BLaER1 treated with 17β-estradiol and CSF1 and Interleukin-3, amounts not matched to agents 10 nM and 100 nM (cell line): Measurements from ENCODE around the gene SERPINH1.

Experiments used
- H3K27ac ChIP-seq, 11 experiments: shearing (Covaris generic); formaldehyde crosslinking; 2 replicates each; pipeline ENCODE4 v1.8.1; 2022
- H3K27me3 ChIP-seq, 11 experiments: shearing (Covaris generic); formaldehyde crosslinking; 2 replicates each; pipeline ENCODE4 v1.8.1; 2022
- H3K36me3 ChIP-seq, 11 experiments: shearing (Covaris generic); formaldehyde crosslinking; 2 replicates each; pipeline ENCODE4 v1.8.1; 2022
- H3K4me1 ChIP-seq, 10 experiments: shearing (Covaris generic); formaldehyde crosslinking; 2 replicates each; pipeline ENCODE4 v1.8.1; 2022
- H3K4me2 ChIP-seq, 11 experiments: shearing (Covaris generic); formaldehyde crosslinking; 2 replicates each; pipeline ENCODE4 v1.8.1; 2022
- H3K4me3 ChIP-seq, 10 experiments: shearing (Covaris generic); formaldehyde crosslinking; 2 replicates each; pipeline ENCODE4 v1.8.1; 2022
- H3K9ac ChIP-seq, 11 experiments: shearing (Covaris generic); formaldehyde crosslinking; 2 replicates each; pipeline ENCODE4 v1.8.1; 2022
- H3K9me3 ChIP-seq, 11 experiments: shearing (Covaris generic); formaldehyde crosslinking; replicated peaks in 1 of 11; 2 replicates each; pipeline ENCODE4 v1.8.1; 2022
- H4K20me1 ChIP-seq, 11 experiments: shearing (Covaris generic); formaldehyde crosslinking; 2 replicates each; pipeline ENCODE4 v1.8.1; 2022
- Cebpa-rat ChIP-seq, 11 experiments: shearing (Covaris generic); IDR thresholded peaks; 2 replicates each; pipeline ENCODE4 v1.8.1; 2022

Gene SERPINH1

GRCh38 chr11:75547617-75548058 is 14.4 kb upstream of the SERPINH1 start:
- TF ChIP-seq Cebpa-rat (IDR thresholded peaks at IDR 0.05), result no peak
- Histone ChIP-seq H3K4me2 (no peak overlapping the region; a peak in 1 of 22 replicates), H3K27me3 (no peaks in the 10 kb centered on the region), H3K27ac (no peak overlapping the region), H3K9me3 (peaks cover 0 to 7% (median 0%) of the 10 kb centered on the region in 11 experiments; a peak in 2 of 22 replicates), H3K4me1 (peaks cover 6 to 23% (median 18%) of the 10 kb centered on the region in 10 experiments; a peak in 19 of 20 replicates), H3K4me3 (no peak overlapping the region), H3K36me3 (no peaks in the 10 kb centered on the region), H4K20me1 (no peaks in the 10 kb centered on the region), H3K9ac (0 out of 22 replicates have a peak overlapping the region, but pooled peaks of 1 of the 11 experiments have one; percentile 32)

GRCh38 chr11:75548595-75549272 is 13.3 kb upstream of the SERPINH1 start:
- TF ChIP-seq Cebpa-rat (IDR thresholded peaks at IDR 0.05), result no peak
- H3K27me3 ChIP-seq, result no peaks in the 10 kb centered on the region
- peaks cover 6 to 29% (median 20%) of the 10 kb centered on the region in 10 experiments; a peak in 19 of 20 replicates for H3K4me1 ChIP-seq
- no peak overlapping the region for H3K4me3 ChIP-seq
- peaks cover 0 to 7% (median 0%) of the 10 kb centered on the region in 11 experiments; a peak in 2 of 22 replicates for H3K9me3 ChIP-seq
- H3K9ac ChIP-seq, result no peak overlapping the region
- H4K20me1 ChIP-seq, result no peaks in the 10 kb centered on the region
- H3K4me2 ChIP-seq, result no peak overlapping the region
- H3K27ac ChIP-seq, result no peak overlapping the region
- H3K36me3 ChIP-seq, result no peaks in the 10 kb centered on the region

GRCh38 chr11:75549370-75549958 is 12.6 kb upstream of the SERPINH1 start:
- no peaks in the 10 kb centered on the region for H3K27me3 ChIP-seq
- no peaks in the 10 kb centered on the region for H4K20me1 ChIP-seq
- peak overlapping the region in 4 of 11 experiments; percentile 3 to 59 (median 39); a peak in 2 of 22 replicates for H3K4me2 ChIP-seq
- no peak for TF ChIP-seq Cebpa-rat (IDR thresholded peaks at IDR 0.05)
- H3K4me1 ChIP-seq, result peaks cover 11 to 36% (median 27%) of the 10 kb centered on the region in 10 experiments
- no peaks in the 10 kb centered on the region for H3K36me3 ChIP-seq
- H3K27ac ChIP-seq, result no peak overlapping the region
- H3K9ac ChIP-seq, result no peak overlapping the region
- peaks cover 0 to 7% (median 0%) of the 10 kb centered on the region in 11 experiments; a peak in 2 of 22 replicates for H3K9me3 ChIP-seq
- no peak overlapping the region for H3K4me3 ChIP-seq

- Histone ChIP-seq H3K27me3 (no peaks in the 10 kb centered on the region), H3K9me3 (peaks cover 0 to 7% (median 0%) of the 10 kb centered on the region in 11 experiments; a peak in 2 of 22 replicates), H3K9ac (no peak overlapping the region), H3K36me3 (no peaks in the 10 kb centered on the region), H3K4me1 (peaks cover 15 to 45% (median 30%) of the 10 kb centered on the region in 10 experiments), H4K20me1 (no peaks in the 10 kb centered on the region), H3K4me3 (no peak overlapping the region), H3K4me2 (no peak overlapping the region), H3K27ac (peak overlapping the region in 1 of 11 experiments; percentile 71; a peak in 1 of 22 replicates)
- no peak for TF ChIP-seq Cebpa-rat (IDR thresholded peaks at IDR 0.05)
These were observed 8.9 kb upstream of the SERPINH1 start for GRCh38 chr11:75553182-75553581.

GRCh38 chr11:75553889-75554257 is 8.2 kb upstream of the SERPINH1 start:
- Histone ChIP-seq H3K4me3 (no peak overlapping the region), H3K27ac (peak overlapping the region in 7 of 11 experiments; percentile 23 to 71 (median 59); a peak in 10 of 22 replicates), H3K9ac (peak overlapping the region in 6 of 11 experiments; percentile 6 to 66 (median 49); a peak in 8 of 22 replicates), H4K20me1 (no peaks in the 10 kb centered on the region), H3K36me3 (no peaks in the 10 kb centered on the region), H3K4me1 (peaks cover 15 to 45% (median 30%) of the 10 kb centered on the region in 10 experiments), H3K27me3 (no peaks in the 10 kb centered on the region), H3K9me3 (peaks cover 0 to 6% (median 0%) of the 10 kb centered on the region in 11 experiments; a peak in 2 of 22 replicates), H3K4me2 (peak overlapping the region; percentile 23 to 74 (median 57))
- no peak for TF ChIP-seq Cebpa-rat (IDR thresholded peaks at IDR 0.05)

- Histone ChIP-seq H3K4me2 (peak overlapping the region; percentile 23 to 74 (median 57)), H4K20me1 (no peaks in the 10 kb centered on the region), H3K36me3 (no peaks in the 10 kb centered on the region), H3K27ac (peak overlapping the region in 8 of 11 experiments; percentile 23 to 71 (median 48); a peak in 16 of 22 replicates), H3K4me3 (no peak overlapping the region), H3K9me3 (peaks cover 0 to under 1% (median 0%) of the 10 kb centered on the region in 11 experiments; a peak in 1 of 22 replicates), H3K27me3 (no peaks in the 10 kb centered on the region), H3K4me1 (peaks cover 16 to 45% (median 31%) of the 10 kb centered on the region in 10 experiments), H3K9ac (peak overlapping the region in 7 of 11 experiments; percentile 6 to 66 (median 46); a peak in 11 of 22 replicates)
- no peak for TF ChIP-seq Cebpa-rat (IDR thresholded peaks at IDR 0.05)
These were observed 7.6 kb upstream of the SERPINH1 start for GRCh38 chr11:75554258-75555022.

- TF ChIP-seq Cebpa-rat (IDR thresholded peaks at IDR 0.05), result no peak
- no peaks in the 10 kb centered on the region for H3K27me3 ChIP-seq
- peak overlapping the region in 4 of 11 experiments; percentile 46 to 66 (median 56); a peak in 5 of 22 replicates for H3K9ac ChIP-seq
- no peaks in the 10 kb centered on the region for H3K36me3 ChIP-seq
- H3K4me1 ChIP-seq, result peaks cover 16 to 38% (median 25%) of the 10 kb centered on the region in 10 experiments
- no peak overlapping the region for H3K4me3 ChIP-seq
- H3K4me2 ChIP-seq, result peak overlapping the region in 7 of 11 experiments; percentile 23 to 74 (median 64); a peak in 10 of 22 replicates
- H3K27ac ChIP-seq, result peak overlapping the region in 7 of 11 experiments; percentile 24 to 71 (median 59); a peak in 11 of 22 replicates
- H3K9me3 ChIP-seq, result no peaks in the 10 kb centered on the region
- H4K20me1 ChIP-seq, result no peaks in the 10 kb centered on the region
These were observed 6.8 kb upstream of the SERPINH1 start for GRCh38 chr11:75555079-75555811.

- peaks cover 10 to 34% (median 23%) of the 10 kb centered on the region in 10 experiments for H3K4me1 ChIP-seq
- no peak overlapping the region for H3K27ac ChIP-seq
- H3K36me3 ChIP-seq, result no peaks in the 10 kb centered on the region
- H3K4me3 ChIP-seq, result no peak overlapping the region
- H3K9me3 ChIP-seq, result no peaks in the 10 kb centered on the region
- H4K20me1 ChIP-seq, result no peaks in the 10 kb centered on the region
- no peak for TF ChIP-seq Cebpa-rat (IDR thresholded peaks at IDR 0.05)
- H3K27me3 ChIP-seq, result no peaks in the 10 kb centered on the region
- no peak overlapping the region for H3K4me2 ChIP-seq
- no peak overlapping the region for H3K9ac ChIP-seq
These were observed 5.8 kb upstream of the SERPINH1 start for GRCh38 chr11:75556275-75556674.
